Thoracic aorta (tissue), 2 donors: ENCODE data around the gene SYMPK. TPM values are rescaled to one million over a fixed set of nuclear protein-coding genes. Genes with fewer than 3 reads are reported as not detected.

Experiments
- ATAC-seq: fragments of 150-250 bp; one replicate; pipeline ENCODE4 v1.8.0; 2017; ENCODE audit warnings: low read depth; ENCODE audit not compliant: insufficient number of reproducible peaks, low FRiP score
- DNase-seq: peaks from one replicate; pipeline ENCODE4 v3.0.0-alpha.2; 2020; ENCODE audit warnings: low spot score
- H3K27ac ChIP-seq, 2 donors: fragments of 200-600 bp; sonication (generic); 1 replicate in 1 of 2; 2 replicates in 1 of 2; pipeline ENCODE4 v1.5.1; 2016; ENCODE audit warnings: mild to moderate bottlenecking in 2 of 2, moderate library complexity in 2 of 2
- H3K27me3 ChIP-seq: fragments of 200-600 bp; sonication (generic); replicated peaks from 2 replicates; pipeline ENCODE4 v1.6.0; 2016; ENCODE audit warnings: mild to moderate bottlenecking; ENCODE audit not compliant: insufficient read depth
- H3K36me3 ChIP-seq: fragments of 200-600 bp; sonication (generic); one replicate; pipeline ENCODE4 v1.5.1; 2016
- H3K4me1 ChIP-seq, 2 donors: fragments of 200-600 bp; sonication (generic); 1 replicate in 1 of 2; 2 replicates in 1 of 2; pipeline versions ENCODE4 v1.5.1 to v1.6.0; 2016; ENCODE audit warnings: low read depth in 2 of 2, mild to moderate bottlenecking in 1 of 2; ENCODE audit not compliant: control insufficient read depth in 1 of 2
- H3K4me3 ChIP-seq: fragments of 200-600 bp; sonication (generic); 2 replicates; pipeline ENCODE4 v1.5.1; 2016; ENCODE audit warnings: mild to moderate bottlenecking
- H3K9me3 ChIP-seq: fragments of 200-600 bp; sonication (generic); 2 replicates; pipeline ENCODE4 v1.5.1; 2016
- total RNA-seq, 2 donors: library from RNA; depleted of rRNA; stranded (reverse); fragments of >200 nt; gene quantifications; one replicate each; pipeline versions ENCODE4 v1.1.0 to v1.2.3, GENCODE V29; 2016
- TF ChIP-seq, protein P1 (sequence below): fragments of 200-600 bp; sonication (generic); IDR thresholded peaks from one replicate; pipeline ENCODE4 v1.5.1; 2019; ENCODE audit warnings: antibody characterized with exemption

SYMPK gene
- total RNA-seq, 2 donors from 2014 or later, result 48.8 to 84.7 TPM

DNA sequence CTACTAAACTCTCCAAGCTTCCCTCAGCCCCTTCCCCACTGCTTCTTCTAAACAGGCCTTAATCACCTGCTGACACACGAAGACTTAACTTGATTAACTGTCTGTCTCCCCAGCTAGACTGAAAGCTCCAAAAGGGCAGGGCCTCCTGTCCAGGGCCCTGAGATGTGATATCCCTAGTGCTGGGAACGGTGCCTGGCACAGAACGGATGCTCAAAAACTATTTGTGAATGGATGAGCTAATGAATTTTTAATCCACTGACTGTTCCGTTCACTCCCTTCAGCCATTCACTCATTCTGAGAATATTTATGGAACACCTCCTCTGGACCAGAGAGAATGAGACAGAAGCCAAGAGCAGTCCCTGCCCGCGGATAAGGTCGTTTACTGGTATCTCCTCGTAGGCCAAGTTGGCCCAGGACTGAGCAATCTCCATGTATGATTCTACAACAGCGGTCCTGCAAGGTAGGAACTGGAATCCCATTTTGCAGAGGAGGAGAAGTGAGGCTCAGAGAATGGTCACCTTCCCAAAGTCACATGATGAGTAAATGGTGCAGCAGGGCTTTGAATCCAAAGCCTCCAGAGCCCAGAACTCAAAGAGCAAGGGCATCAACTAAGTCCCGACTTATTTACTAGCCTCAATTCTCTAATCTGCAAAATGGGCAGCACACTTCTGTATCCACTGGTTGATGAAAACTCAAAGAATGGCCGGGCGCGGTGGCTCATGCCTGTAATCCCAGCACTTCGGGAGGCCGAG is 73.7 kb downstream of the SYMPK start:
- ATAC-seq, result no peak
- Histone ChIP-seq H3K36me3 (peaks cover 36% of the 10 kb centered on the region), H3K4me1 (peaks cover 24 to 35% of the 10 kb centered on the region in 2 donors), H3K27ac (no peak overlapping the region), H3K27me3 (no peaks in the 10 kb centered on the region), H3K4me3 (no peak overlapping the region), H3K9me3 (no peaks in the 10 kb centered on the region)
- DNase-seq, result no peak
- TF ChIP-seq, protein P1, sequence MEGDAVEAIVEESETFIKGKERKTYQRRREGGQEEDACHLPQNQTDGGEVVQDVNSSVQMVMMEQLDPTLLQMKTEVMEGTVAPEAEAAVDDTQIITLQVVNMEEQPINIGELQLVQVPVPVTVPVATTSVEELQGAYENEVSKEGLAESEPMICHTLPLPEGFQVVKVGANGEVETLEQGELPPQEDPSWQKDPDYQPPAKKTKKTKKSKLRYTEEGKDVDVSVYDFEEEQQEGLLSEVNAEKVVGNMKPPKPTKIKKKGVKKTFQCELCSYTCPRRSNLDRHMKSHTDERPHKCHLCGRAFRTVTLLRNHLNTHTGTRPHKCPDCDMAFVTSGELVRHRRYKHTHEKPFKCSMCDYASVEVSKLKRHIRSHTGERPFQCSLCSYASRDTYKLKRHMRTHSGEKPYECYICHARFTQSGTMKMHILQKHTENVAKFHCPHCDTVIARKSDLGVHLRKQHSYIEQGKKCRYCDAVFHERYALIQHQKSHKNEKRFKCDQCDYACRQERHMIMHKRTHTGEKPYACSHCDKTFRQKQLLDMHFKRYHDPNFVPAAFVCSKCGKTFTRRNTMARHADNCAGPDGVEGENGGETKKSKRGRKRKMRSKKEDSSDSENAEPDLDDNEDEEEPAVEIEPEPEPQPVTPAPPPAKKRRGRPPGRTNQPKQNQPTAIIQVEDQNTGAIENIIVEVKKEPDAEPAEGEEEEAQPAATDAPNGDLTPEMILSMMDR, result no peak

DNA sequence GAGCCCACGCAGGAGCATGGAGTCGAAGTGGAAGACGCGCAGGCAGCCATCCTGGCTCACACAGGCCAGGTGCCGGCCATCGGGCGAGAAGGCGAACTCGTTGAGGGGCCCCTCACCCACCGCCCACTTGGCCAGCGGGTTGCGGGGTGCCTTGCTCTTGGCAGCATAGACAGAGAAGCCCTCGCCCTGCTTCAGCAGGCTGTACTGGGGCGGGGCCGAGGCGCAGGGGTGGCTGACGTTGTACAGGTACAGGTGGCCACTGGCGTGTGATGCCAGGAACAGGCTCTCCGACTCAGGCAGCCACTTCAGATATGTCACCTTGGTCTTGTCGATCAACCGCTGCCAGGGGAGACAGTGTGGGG is 76.4 kb downstream of the SYMPK start:
- Histone ChIP-seq H3K4me3 (no peak overlapping the region), H3K27me3 (no peaks in the 10 kb centered on the region), H3K27ac (no peak overlapping the region), H3K36me3 (peaks cover 36% of the 10 kb centered on the region), H3K4me1 (peaks cover 19 to 38% of the 10 kb centered on the region in 2 donors), H3K9me3 (no peaks in the 10 kb centered on the region)
- no peak for DNase-seq
- no peak for ATAC-seq
- TF ChIP-seq, protein P1, result no peak

DNA sequence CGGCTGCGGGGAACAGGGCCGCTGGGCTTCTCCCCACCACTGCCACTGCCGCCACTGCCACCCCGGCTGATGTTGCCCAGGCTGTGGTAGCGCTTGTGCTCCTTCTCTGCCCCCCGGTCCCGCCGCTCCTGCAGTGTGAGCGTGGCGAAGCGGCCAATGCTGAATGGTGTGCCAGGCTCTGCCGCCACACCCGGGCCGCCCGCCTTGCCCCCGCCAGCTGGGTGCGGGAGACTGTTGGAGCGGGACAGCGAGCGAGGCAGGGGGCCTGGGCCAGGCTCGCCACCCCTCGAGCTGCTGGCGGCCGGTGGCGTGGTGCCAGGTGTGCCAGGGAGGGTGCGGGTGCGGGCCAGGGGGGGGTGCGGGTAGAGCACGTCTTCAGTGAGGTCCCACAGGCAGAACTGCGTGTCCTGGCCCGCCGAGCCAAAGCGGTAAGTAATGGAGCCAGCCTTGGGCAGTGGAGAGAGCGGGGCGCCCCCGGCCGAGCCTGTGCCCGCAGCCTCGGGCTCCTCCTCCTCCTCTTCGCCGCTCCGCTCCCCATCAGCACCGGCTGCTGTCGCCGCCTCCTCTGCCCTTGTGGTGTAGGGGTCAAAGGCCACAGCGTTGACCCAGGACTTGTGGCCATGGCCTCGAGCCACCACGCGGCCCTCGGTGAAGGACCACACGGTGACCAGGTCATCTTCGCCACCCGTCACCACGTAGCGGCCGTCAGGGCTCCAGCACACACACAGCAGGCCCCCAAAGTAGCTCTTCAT is 77.0 kb downstream of the SYMPK start:
- H3K4me1 ChIP-seq, result peaks cover 17 to 33% of the 10 kb centered on the region in 2 donors
- ATAC-seq, result no peak
- TF ChIP-seq, protein P1, result no peak
- no peaks in the 10 kb centered on the region for H3K27me3 ChIP-seq
- no peak for DNase-seq
- H3K4me3 ChIP-seq, result no peak overlapping the region
- H3K27ac ChIP-seq, result peak overlapping the region; percentile 97 to 98
- peaks cover 36% of the 10 kb centered on the region for H3K36me3 ChIP-seq
- no peaks in the 10 kb centered on the region for H3K9me3 ChIP-seq

DNA sequence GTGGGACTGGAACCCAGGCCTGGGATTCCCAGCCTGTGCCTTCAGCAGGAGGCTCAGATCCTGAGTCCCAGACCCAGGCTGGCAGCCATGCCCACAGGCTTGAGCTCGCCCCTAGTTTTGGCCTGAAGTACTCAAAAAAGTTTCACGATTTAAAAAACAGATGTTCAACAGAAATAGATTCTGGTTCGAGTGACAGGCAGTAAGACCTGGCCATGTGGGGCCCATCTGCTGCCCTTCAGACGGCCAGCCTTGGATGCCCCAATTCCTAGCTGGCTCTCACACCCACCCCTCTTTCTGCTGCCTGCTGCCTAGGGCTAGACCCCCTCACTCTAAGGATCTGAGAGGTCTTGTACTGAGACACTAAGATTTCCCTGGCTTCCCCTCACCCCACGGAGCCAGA is 77.8 kb downstream of the SYMPK start:
- peaks cover 36% of the 10 kb centered on the region for H3K36me3 ChIP-seq
- H3K4me3 ChIP-seq, result no peak overlapping the region
- DNase-seq, result no peak
- no peaks in the 10 kb centered on the region for H3K27me3 ChIP-seq
- peak overlapping the region; percentile 97 to 98 for H3K27ac ChIP-seq
- H3K4me1 ChIP-seq, result peaks cover 15 to 39% of the 10 kb centered on the region in 2 donors
- TF ChIP-seq, protein P1, result no peak
- no peaks in the 10 kb centered on the region for H3K9me3 ChIP-seq
- no peak for ATAC-seq

DNA sequence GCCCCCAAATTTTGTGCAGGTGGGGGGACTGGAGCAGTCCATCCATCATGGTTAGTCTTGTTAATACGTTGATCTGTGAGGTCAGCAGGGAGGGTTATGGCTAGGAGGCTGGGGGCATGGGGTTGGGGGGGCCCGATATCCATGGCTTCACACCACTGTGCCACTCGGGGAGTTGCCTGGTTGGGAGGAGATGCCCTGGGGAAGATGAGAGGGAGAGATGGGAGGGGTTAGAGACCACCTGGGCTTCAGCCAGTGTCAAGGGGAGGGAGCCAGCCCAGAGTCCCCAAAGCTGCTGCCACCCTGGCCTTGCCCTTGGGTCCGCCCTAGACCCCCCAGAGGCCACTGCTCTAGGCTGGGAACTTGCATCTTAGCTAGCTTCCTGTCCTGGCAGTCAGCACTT is 78.9 kb downstream of the SYMPK start:
- H3K36me3 ChIP-seq, result peaks cover 28% of the 10 kb centered on the region
- H3K4me3 ChIP-seq, result peak overlapping the region; percentile 91
- no peaks in the 10 kb centered on the region for H3K27me3 ChIP-seq
- ATAC-seq, result no peak
- H3K27ac ChIP-seq, result peak overlapping the region; percentile 97 to 98
- DNase-seq, result no peak
- TF ChIP-seq, protein P1, result no peak
- H3K9me3 ChIP-seq, result no peaks in the 10 kb centered on the region
- peaks cover 20 to 47% of the 10 kb centered on the region in 2 donors for H3K4me1 ChIP-seq
